ENCODE measurements around the gene CEP72. TPM values are rescaled to one million over a fixed set of nuclear protein-coding genes. Genes with fewer than 3 reads are reported as not detected.
"Not testable (repeated sequence)": the region's sequence is repeated elsewhere in the genome, so short reads cannot be mapped to it uniquely, and the experiment has no call there.

CEP72 gene
- total RNA-seq, 2 experiments from 2014 or later, result 27.0 to 28.9 TPM

DNA sequence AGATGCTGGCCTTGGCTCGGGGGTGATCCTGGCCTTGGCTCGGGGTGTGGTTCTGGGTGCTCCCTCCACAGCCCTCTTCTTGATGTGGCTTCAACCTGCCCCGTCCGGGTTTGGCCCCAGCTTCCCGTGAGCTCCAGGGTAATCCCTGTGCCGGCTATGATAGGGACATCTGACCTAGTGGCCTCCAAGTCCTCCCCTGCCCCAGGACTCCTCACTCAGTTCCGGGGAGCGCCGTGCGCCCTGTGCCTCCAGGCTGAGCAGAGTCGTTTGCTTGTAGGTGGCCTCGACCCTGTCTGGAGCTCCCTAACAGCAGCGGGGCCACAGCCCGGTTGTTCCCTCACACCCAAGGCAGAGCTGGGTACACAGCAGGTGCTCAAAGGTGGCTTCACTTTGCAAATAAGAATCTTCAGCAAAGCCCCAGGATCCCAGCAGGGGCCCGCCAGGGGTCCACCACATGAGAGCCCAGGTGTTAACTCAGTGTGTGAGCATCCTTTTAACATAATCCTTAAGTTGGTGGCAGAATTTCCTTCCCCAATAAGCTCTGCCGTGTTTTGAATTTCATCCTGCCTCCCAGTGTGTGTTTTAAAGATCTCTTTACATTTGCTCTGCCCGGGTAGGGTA lies 32.3 kb upstream of the CEP72 start:
- ChIA-PET CTCF (no interaction called here), POLR2A (no interaction called here)
- H3K4me3 Mint-ChIP-seq, result no peak overlapping the region
- no peak for ATAC-seq
- DNase-seq, result no peak
- H3K27me3 Mint-ChIP-seq, result peaks cover 38% of the 10 kb centered on the region
- intact Hi-C loops (cut with micrococcal nuclease), result no loop called here
- no peaks in the 10 kb centered on the region for H3K4me1 Mint-ChIP-seq (ENCODE audit: low read depth)
- H3K9me3 Mint-ChIP-seq, result peaks cover 4% of the 10 kb centered on the region
- TF ChIP-seq, protein P1, sequence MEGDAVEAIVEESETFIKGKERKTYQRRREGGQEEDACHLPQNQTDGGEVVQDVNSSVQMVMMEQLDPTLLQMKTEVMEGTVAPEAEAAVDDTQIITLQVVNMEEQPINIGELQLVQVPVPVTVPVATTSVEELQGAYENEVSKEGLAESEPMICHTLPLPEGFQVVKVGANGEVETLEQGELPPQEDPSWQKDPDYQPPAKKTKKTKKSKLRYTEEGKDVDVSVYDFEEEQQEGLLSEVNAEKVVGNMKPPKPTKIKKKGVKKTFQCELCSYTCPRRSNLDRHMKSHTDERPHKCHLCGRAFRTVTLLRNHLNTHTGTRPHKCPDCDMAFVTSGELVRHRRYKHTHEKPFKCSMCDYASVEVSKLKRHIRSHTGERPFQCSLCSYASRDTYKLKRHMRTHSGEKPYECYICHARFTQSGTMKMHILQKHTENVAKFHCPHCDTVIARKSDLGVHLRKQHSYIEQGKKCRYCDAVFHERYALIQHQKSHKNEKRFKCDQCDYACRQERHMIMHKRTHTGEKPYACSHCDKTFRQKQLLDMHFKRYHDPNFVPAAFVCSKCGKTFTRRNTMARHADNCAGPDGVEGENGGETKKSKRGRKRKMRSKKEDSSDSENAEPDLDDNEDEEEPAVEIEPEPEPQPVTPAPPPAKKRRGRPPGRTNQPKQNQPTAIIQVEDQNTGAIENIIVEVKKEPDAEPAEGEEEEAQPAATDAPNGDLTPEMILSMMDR (IDR thresholded peaks at IDR 0.05), result no peak
- H3K27ac Mint-ChIP-seq, result no peak overlapping the region
- H3K36me3 Mint-ChIP-seq (ENCODE audit: low read depth), result peaks cover 3% of the 10 kb centered on the region

DNA sequence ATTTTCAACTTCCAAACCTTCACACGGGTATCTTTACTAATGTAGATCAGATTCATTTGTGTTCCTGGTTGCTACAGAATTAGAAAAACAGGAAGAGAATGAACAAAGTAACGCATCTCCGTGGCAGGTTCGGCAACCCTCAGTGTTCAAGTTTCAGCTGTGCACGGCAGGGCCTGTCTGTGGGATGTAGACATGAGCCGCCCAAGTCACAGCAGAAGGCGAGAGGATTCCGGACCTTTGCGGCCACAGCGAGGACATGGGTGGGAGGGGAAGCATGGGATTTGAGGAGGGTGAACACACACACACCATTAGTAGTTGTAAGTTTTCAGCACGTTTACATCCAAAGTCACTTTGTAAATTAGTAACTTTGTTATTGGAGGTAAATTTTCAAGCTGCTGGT lies 31.7 kb upstream of the CEP72 start:
- CTCF ChIA-PET, result no interaction called here

DNA sequence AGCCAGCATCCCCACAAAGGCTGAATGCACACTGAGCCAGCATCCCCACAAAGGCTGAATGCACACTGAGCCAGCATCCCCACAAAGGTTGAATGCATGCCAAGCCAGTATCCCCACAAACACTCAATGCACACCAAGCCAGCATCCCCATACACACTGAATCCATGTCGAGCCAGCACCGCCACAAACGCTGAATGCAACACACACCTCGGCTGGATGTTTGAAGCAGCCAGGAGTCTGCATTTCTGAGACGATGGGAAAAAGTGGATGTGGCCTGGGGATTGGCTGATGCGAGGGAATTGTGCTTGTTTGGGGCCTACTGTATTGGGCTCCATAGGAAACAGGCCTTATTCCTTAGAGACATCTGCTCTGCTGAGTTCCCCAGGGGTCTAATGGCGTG lies 30.9 kb upstream of the CEP72 start:
- Mint-ChIP-seq H3K9me3 (no peaks in the 10 kb centered on the region), H3K27me3 (peaks cover 31% of the 10 kb centered on the region), H3K27ac (no peak overlapping the region), H3K36me3 (ENCODE audit: low read depth) (no peaks in the 10 kb centered on the region), H3K4me3 (no peak overlapping the region), H3K4me1 (ENCODE audit: low read depth) (no peaks in the 10 kb centered on the region)
- CTCF ChIA-PET, result no interaction called here
- DNase-seq (no peak), ATAC-seq (no peak)
- POLR2A ChIA-PET, result no interaction called here
- intact Hi-C loops (cut with micrococcal nuclease), result no loop called here
- TF ChIP-seq, protein P1 (IDR thresholded peaks at IDR 0.05), result no peak

More for the DNA sequence above, 31.7 kb upstream of the CEP72 start:
- H3K4me3 Mint-ChIP-seq, result no peak overlapping the region
- no peaks in the 10 kb centered on the region for H3K4me1 Mint-ChIP-seq (ENCODE audit: low read depth)
- DNase-seq, result no peak
- POLR2A ChIA-PET, result no interaction called here
- TF ChIP-seq, protein P1 (IDR thresholded peaks at IDR 0.05), result no peak
- H3K36me3 Mint-ChIP-seq (ENCODE audit: low read depth), result peaks cover 3% of the 10 kb centered on the region
- intact Hi-C loops (cut with micrococcal nuclease), result no loop called here
- peaks cover 35% of the 10 kb centered on the region for H3K27me3 Mint-ChIP-seq
- ATAC-seq, result no peak
- peaks cover 4% of the 10 kb centered on the region for H3K9me3 Mint-ChIP-seq
- H3K27ac Mint-ChIP-seq, result no peak overlapping the region

DNA sequence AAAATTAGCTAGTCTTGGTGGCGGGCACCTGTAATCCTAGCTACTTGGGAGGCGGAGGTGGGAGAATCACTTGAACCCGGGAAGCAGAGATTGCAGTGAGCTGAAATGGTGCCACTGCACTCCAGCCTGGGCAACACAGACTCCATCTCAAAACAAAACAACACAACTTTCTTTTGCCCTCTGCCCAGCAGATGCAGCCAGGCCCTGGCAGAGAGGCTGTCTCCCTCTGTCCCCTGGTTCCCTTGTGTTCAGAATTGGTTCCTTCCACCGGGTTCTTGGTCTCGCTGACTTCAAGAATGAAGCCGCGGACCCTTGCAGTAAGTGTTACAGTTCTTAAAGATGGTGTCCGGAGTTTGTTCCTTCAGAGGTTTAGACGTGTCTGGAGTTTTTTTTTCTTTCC lies 30.2 kb upstream of the CEP72 start:
- ATAC-seq (no peak), DNase-seq (no peak)
- Mint-ChIP-seq H3K9me3 (no peaks in the 10 kb centered on the region), H3K27ac (no peak overlapping the region), H3K4me3 (no peak overlapping the region), H3K36me3 (ENCODE audit: low read depth) (no peaks in the 10 kb centered on the region), H3K27me3 (peaks cover 27% of the 10 kb centered on the region), H3K4me1 (ENCODE audit: low read depth) (no peaks in the 10 kb centered on the region)
- ChIA-PET CTCF (no interaction called here), POLR2A (no interaction called here)
- intact Hi-C loops (cut with micrococcal nuclease), result no loop called here
- TF ChIP-seq, protein P1 (IDR thresholded peaks at IDR 0.05), result no peak

- ATAC-seq; H3K36me3 Mint-ChIP-seq (ENCODE audit: low read depth); H3K4me3 Mint-ChIP-seq; H3K4me1 Mint-ChIP-seq (ENCODE audit: low read depth); DNase-seq; CTCF ChIA-PET; H3K9me3 Mint-ChIP-seq; intact Hi-C loops (cut with micrococcal nuclease); POLR2A ChIA-PET; H3K27ac Mint-ChIP-seq: not testable (repeated sequence)
- H3K27me3 Mint-ChIP-seq, result peaks cover 27% of the 10 kb centered on the region
Observed at GRCh38 chr5:582445-582844, 29.7 kb upstream of the CEP72 start.
